K562 (cell line): ENCODE measurements around the gene HIPK1. TPM values are rescaled to one million over a fixed set of nuclear protein-coding genes. Genes with fewer than 3 reads are reported as not detected.

Source experiments
- ARNT ChIP-seq, 2 experiments: fragments of 450-650 bp; IDR thresholded peaks; 2 replicates each; pipeline ENCODE4 v1.6.1; 2016; ENCODE audit warnings: mild to moderate bottlenecking in 1 of 2
- FOXK2 ChIP-seq, 2 experiments: fragments of 450-650 bp; IDR thresholded peaks in 1 of 2; conservative IDR thresholded peaks in 1 of 2; 2 replicates each; pipeline ENCODE4 v1.6.1; 2016; ENCODE audit warnings: low read depth in 2 of 2, mild to moderate bottlenecking in 1 of 2
- HLTF ChIP-seq: fragments of 450-650 bp; IDR thresholded peaks from 2 replicates; pipeline ENCODE4 v1.6.1; 2016
- JUND ChIP-seq, 2 experiments: IDR thresholded peaks; 2 replicates in 1 of 2; 3 replicates in 1 of 2; pipeline ENCODE4 v1.6.1; 2011; ENCODE audit warnings: borderline replicate concordance in 2 of 2, low read depth in 2 of 2, low read length in 2 of 2, improper control_type of control experiment in 1 of 2, missing biosample characterization in 1 of 2, missing genetic modification characterization in 1 of 2, missing genetic modification reagents in 1 of 2
- KHSRP ChIP-seq: fragments of 450-650 bp; IDR thresholded peaks from 2 replicates; pipeline ENCODE4 v1.6.1; 2017
- PYGO2 ChIP-seq: fragments of 450-650 bp; IDR thresholded peaks from 2 replicates; pipeline ENCODE4 v1.6.1; 2016; ENCODE audit warnings: mild to moderate bottlenecking, missing genetic modification characterization, moderate library complexity, missing compliant biosample characterization
- SPI1 ChIP-seq: IDR thresholded peaks from 2 replicates; pipeline ENCODE4 v1.6.1; 2011; ENCODE audit warnings: low read depth, low read length, control low read depth, borderline replicate concordance
- TCF3 ChIP-seq: sonication (generic); formaldehyde crosslinking; IDR thresholded peaks from 2 replicates; pipeline ENCODE4 v1.4.0; 2020; ENCODE audit warnings: mild to moderate bottlenecking, missing genetic modification reagents
- ZKSCAN8 ChIP-seq: fragments of 200-800 bp; sonication (Bioruptor generic); IDR thresholded peaks from 2 replicates; pipeline ENCODE4 v1.6.1; 2016; ENCODE audit warnings: missing genetic modification characterization, missing compliant biosample characterization
- ZNF77 ChIP-seq: fragments of 250-450 bp; sonication (Bioruptor Pico); IDR thresholded peaks from 2 replicates; pipeline ENCODE4 v1.5.0; 2020
- polyA plus RNA-seq, 8 experiments: library from polyadenylated mRNA; depleted of rRNA in 4 of 8; stranded (reverse) in 5 of 8; unstranded in 3 of 8; fragments of >200 nt; fragmentation: Nextera tagmentation in 2 of 8; fragmentation: Illumina TruSeq in 1 of 8; extraction: Ambion mirVana in 2 of 8; extraction: Trizol in 1 of 8; gene quantifications; 2 replicates each; pipeline versions ENCODE4 v1.2.1 to v1.2.3, GENCODE V29; 2011 to 2014; ENCODE audit warnings: inconsistent platforms in 1 of 8, missing spikeins in 1 of 8
- total RNA-seq, 7 experiments: library from RNA; depleted of rRNA in 6 of 7; stranded (reverse); fragments of >200 nt in 6 of 7; fragmentation: Illumina TruSeq in 2 of 7; extraction: Trizol in 2 of 7; gene quantifications; 2 replicates each; pipeline versions ENCODE4 v1.2.1 to v1.2.3, GENCODE V29; 2011 to 2021; ENCODE audit warnings: low replicate concordance in 1 of 7
- TF ChIP-seq, protein P1 (sequence below): fragments of 450-650 bp; IDR thresholded peaks from 2 replicates; pipeline ENCODE4 v1.6.1; 2016; ENCODE audit warnings: borderline replicate concordance
- TF ChIP-seq, protein P2 (sequence below), 2 experiments: fragments of 450-650 bp; formaldehyde crosslinking in 1 of 2; IDR thresholded peaks; 2 replicates each; pipeline versions ENCODE4 v1.4.0 to v1.6.1; 2014 to 2020; ENCODE audit warnings: mild to moderate bottlenecking in 2 of 2, borderline replicate concordance in 1 of 2, low read depth in 1 of 2
- TF ChIP-seq, protein P3 (sequence below): fragments of 450-650 bp; IDR thresholded peaks from 2 replicates; pipeline ENCODE4 v1.6.1; 2016; ENCODE audit warnings: antibody characterized with exemption

Gene HIPK1
- total and polyA plus RNA-seq, 9 of the 15 experiments (the other 6 are each of a cell fraction or from before 2014, with no cell fraction given) = 10.0 to 57.9 (median 29.6) TPM

DNA sequence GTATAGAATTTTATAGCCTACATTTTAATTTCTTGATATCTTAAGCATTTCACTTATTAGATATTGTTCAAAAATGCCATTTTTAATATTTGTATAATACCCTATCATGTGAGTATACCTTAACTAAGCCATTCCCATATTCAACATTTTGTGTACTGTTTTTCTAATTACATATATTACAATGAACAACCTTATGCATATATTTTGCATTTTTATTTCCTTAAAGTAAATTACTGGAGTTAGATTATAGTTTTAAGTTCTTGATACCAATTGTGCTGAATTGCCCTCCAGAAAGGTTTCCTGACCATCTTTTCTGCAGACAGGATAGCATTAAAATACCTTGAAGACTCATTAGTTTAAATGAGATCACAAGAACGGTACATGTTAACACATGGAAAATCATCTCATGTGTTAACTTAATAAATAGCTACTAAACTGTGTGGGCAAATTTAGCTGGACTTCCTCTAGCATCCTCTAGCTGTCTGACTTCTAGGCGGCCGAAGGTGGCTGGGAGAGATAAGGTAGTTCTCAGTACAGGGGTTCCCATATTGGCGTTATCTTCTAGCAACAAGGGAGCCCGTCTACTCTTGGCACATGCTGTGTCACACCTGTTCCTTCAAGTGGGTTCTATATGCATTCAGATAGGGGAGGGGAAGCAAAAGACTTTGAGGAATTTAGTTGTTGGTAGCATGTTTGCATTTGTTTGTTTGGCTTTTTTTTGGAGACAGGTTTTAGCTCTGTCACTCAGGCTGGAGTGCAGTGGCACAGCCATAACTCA, 15.0 kb upstream of the HIPK1 start (continued):
- TF ChIP-seq, protein P1, sequence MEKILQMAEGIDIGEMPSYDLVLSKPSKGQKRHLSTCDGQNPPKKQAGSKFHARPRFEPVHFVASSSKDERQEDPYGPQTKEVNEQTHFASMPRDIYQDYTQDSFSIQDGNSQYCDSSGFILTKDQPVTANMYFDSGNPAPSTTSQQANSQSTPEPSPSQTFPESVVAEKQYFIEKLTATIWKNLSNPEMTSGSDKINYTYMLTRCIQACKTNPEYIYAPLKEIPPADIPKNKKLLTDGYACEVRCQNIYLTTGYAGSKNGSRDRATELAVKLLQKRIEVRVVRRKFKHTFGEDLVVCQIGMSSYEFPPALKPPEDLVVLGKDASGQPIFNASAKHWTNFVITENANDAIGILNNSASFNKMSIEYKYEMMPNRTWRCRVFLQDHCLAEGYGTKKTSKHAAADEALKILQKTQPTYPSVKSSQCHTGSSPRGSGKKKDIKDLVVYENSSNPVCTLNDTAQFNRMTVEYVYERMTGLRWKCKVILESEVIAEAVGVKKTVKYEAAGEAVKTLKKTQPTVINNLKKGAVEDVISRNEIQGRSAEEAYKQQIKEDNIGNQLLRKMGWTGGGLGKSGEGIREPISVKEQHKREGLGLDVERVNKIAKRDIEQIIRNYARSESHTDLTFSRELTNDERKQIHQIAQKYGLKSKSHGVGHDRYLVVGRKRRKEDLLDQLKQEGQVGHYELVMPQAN = peak; percentile 61; the same call in 1 of the 2 replicates
- peak; percentile 93 for TF ChIP-seq SPI1
- TF ChIP-seq ARNT (IDR thresholded peaks at IDR 0.05) = peak; percentile 93 to 97
- TF ChIP-seq KHSRP = peak; percentile 88
- peak; percentile 90 to 91 for TF ChIP-seq FOXK2 (conservative IDR thresholded peaks at IDR 0.05 in 1 of 2, IDR thresholded peaks at IDR 0.05 in 1 of 2; ENCODE audit: low read depth in 2 of 2)
- TF ChIP-seq ZNF77 (CRISPR knock-in tag) = no peak
- TF ChIP-seq PYGO2 (tag) = peak; percentile 85
- peak; percentile 97 for TF ChIP-seq HLTF
- TF ChIP-seq JUND (IDR thresholded peaks at IDR 0.05; ENCODE audit: borderline replicate concordance, low read depth, low read length) = peak; percentile 78
- peak; percentile 54; the same call in 1 of the 3 replicates for TF ChIP-seq JUND (tag; IDR thresholded peaks at IDR 0.05; ENCODE audit: borderline replicate concordance, low read depth, low read length)
- peak; percentile 77; the same call in 1 of the 2 replicates for TF ChIP-seq ZKSCAN8 (CRISPR knock-in tag)
- TF ChIP-seq, protein P2, sequence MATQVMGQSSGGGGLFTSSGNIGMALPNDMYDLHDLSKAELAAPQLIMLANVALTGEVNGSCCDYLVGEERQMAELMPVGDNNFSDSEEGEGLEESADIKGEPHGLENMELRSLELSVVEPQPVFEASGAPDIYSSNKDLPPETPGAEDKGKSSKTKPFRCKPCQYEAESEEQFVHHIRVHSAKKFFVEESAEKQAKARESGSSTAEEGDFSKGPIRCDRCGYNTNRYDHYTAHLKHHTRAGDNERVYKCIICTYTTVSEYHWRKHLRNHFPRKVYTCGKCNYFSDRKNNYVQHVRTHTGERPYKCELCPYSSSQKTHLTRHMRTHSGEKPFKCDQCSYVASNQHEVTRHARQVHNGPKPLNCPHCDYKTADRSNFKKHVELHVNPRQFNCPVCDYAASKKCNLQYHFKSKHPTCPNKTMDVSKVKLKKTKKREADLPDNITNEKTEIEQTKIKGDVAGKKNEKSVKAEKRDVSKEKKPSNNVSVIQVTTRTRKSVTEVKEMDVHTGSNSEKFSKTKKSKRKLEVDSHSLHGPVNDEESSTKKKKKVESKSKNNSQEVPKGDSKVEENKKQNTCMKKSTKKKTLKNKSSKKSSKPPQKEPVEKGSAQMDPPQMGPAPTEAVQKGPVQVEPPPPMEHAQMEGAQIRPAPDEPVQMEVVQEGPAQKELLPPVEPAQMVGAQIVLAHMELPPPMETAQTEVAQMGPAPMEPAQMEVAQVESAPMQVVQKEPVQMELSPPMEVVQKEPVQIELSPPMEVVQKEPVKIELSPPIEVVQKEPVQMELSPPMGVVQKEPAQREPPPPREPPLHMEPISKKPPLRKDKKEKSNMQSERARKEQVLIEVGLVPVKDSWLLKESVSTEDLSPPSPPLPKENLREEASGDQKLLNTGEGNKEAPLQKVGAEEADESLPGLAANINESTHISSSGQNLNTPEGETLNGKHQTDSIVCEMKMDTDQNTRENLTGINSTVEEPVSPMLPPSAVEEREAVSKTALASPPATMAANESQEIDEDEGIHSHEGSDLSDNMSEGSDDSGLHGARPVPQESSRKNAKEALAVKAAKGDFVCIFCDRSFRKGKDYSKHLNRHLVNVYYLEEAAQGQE (IDR thresholded peaks at IDR 0.05; ENCODE audit: borderline replicate concordance) = peak; percentile 32; the same call in 1 of the 2 replicates
- TF ChIP-seq, protein P2 (CRISPR knock-in tag; IDR thresholded peaks at IDR 0.05; ENCODE audit: low read depth) = no peak
- TF ChIP-seq TCF3 (CRISPR knock-in tag) = peak; percentile 100
- TF ChIP-seq, protein P3, sequence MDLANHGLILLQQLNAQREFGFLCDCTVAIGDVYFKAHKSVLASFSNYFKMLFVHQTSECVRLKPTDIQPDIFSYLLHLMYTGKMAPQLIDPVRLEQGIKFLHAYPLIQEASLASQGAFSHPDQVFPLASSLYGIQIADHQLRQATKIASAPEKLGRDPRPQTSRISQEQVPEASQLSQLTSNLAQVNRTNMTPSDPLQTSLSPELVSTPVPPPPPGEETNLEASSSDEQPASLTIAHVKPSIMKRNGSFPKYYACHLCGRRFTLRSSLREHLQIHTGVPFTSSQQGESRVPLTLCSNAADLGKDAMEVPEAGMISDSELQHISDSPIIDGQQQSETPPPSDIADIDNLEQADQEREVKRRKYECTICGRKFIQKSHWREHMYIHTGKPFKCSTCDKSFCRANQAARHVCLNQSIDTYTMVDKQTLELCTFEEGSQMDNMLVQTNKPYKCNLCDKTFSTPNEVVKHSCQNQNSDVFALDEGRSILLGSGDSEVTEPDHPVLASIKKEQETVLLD = peak; percentile 90
